Lower lobe of right lung (tissue), 2 donors: ENCODE data around the gene KHDC4. TPM values are rescaled to one million over a fixed set of nuclear protein-coding genes. Genes with fewer than 3 reads are reported as not detected.

Experiments used
- ATAC-seq, 2 donors: fragments of 200-7000 bp; cut with Tn5 transposase; one replicate each; pipeline ENCODE4 v1.9.1; 2020 to 2022; ENCODE audit warnings: mild to moderate bottlenecking in 2 of 2, moderate library complexity in 2 of 2
- DNase-seq: peaks from one replicate; pipeline ENCODE4 v3.0.0-alpha.2; 2020
- H3K27ac ChIP-seq: fragments of 200-600 bp; one replicate; pipeline ENCODE4 v1.8.0; 2022
- H3K27me3 ChIP-seq: fragments of 200-600 bp; one replicate; pipeline ENCODE4 v1.8.0; 2022; ENCODE audit warnings: low read depth
- H3K36me3 ChIP-seq: fragments of 200-600 bp; one replicate; pipeline ENCODE4 v1.8.0; 2022; ENCODE audit warnings: mild to moderate bottlenecking
- H3K4me1 ChIP-seq: fragments of 200-600 bp; one replicate; pipeline ENCODE4 v1.8.0; 2022
- H3K4me3 ChIP-seq: fragments of 200-600 bp; one replicate; pipeline ENCODE4 v1.8.0; 2022; ENCODE audit warnings: mild to moderate bottlenecking
- H3K9me3 ChIP-seq: fragments of 200-600 bp; one replicate; pipeline ENCODE4 v1.8.0; 2022
- intact Hi-C: fragments of 100-400 bp; cut with DNase I; formaldehyde crosslinking; loops from one replicate; pipeline ENCODE4 v1.11.0; 2022
- total RNA-seq: library from RNA; stranded (reverse); fragmentation: NEBNext Ultra II Directional; extraction: Animal tissue kit (Norgen Biotek cat#: 25700); gene quantifications from one replicate; pipeline ENCODE4 v1.2.1, GENCODE V29; 2021
- TF ChIP-seq, protein P1 (sequence below): fragments of 200-600 bp; IDR thresholded peaks from one replicate; pipeline ENCODE4 v1.8.0; 2022; ENCODE audit warnings: antibody characterized with exemption, mild to moderate bottlenecking
- donor health status: DM: no; HTN: yes; CAD: no; lungs with severe emphysema.

KHDC4 gene
- total RNA-seq, 1 donor from 2014 or later = 42.8 TPM

- no peaks in the 10 kb centered on the region for H3K4me1 ChIP-seq
- no peak for DNase-seq
- TF ChIP-seq, protein P1, sequence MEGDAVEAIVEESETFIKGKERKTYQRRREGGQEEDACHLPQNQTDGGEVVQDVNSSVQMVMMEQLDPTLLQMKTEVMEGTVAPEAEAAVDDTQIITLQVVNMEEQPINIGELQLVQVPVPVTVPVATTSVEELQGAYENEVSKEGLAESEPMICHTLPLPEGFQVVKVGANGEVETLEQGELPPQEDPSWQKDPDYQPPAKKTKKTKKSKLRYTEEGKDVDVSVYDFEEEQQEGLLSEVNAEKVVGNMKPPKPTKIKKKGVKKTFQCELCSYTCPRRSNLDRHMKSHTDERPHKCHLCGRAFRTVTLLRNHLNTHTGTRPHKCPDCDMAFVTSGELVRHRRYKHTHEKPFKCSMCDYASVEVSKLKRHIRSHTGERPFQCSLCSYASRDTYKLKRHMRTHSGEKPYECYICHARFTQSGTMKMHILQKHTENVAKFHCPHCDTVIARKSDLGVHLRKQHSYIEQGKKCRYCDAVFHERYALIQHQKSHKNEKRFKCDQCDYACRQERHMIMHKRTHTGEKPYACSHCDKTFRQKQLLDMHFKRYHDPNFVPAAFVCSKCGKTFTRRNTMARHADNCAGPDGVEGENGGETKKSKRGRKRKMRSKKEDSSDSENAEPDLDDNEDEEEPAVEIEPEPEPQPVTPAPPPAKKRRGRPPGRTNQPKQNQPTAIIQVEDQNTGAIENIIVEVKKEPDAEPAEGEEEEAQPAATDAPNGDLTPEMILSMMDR = no peak
- no peak overlapping the region for H3K4me3 ChIP-seq
- peaks cover 18% of the 10 kb centered on the region for H3K36me3 ChIP-seq
- no peak for ATAC-seq
- no peaks in the 10 kb centered on the region for H3K9me3 ChIP-seq
- no peak overlapping the region for H3K27ac ChIP-seq
- intact Hi-C loops = no loop called here
- no peaks in the 10 kb centered on the region for H3K27me3 ChIP-seq
Observed at GRCh38 chr1:155884982-155885381, 49.2 kb downstream of the KHDC4 start.

DNA sequence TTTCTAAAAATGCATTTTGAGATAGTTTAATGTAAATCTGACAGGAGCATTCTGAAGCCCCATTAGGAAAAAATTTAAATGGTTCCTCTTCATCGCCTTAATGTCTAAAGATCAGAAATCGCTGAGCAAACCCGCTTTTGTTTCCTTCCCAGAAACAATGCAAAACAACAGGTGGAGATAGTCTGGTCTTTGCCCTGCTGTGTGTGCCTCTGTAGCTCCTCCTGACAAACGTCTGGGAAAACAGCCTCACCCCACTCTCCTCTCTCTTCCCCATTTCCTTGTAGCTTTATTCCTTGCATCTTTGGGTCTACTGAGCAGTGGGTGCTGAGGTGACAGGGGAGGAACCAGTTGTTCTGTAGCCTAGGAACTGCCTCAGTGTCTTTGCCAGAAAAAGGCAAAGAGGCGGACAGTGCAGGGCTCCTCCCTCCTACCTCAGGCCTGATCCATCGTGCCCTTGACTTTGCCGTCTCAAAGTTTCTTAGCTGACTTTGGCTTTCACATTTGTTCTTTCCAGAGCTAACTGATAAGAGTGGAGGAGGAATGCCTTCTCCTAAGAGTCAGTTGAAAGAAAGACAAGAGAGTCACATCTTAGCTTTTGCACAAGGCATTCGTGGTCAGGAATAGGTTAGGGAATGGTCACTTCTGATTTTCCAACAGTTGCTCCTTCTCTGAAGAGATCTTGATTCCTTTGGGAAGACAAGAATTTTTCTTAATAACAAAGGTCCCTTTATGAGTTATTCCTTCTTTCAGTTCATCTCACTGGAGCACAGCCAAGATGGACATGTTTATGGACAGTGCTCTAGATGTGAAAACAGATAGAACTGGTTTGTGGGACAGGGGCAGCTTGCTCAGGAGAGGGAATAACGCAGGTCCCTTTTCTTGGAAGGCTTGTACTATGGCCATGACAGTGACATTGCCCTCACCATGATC, 49.9 kb downstream of the KHDC4 start:
- Histone ChIP-seq H3K4me1 (no peaks in the 10 kb centered on the region), H3K9me3 (no peaks in the 10 kb centered on the region), H3K27ac (no peak overlapping the region), H3K36me3 (peaks cover 18% of the 10 kb centered on the region), H3K27me3 (no peaks in the 10 kb centered on the region), H3K4me3 (no peak overlapping the region)
- ATAC-seq = no peak
- TF ChIP-seq, protein P1 = no peak
- intact Hi-C loops = no loop called here
- DNase-seq = no peak

DNA sequence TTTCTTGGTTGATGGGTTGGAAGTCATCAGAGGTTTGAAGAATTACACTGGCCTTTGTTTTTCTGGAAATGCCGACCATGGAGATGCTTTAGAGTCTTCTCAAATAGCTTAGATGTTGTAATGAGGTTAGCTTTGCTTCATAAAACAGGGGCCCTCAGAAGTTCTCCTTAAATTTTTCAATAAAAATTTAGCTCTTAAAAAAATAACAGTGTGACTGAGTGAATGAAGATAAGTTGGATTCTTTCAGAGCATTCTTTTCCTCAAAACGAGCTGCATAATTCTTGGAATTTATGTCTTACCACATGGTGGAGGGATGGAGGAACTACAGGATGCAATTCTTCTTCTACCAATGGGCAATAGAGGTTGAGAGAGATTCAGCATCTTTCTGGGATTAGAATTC, 51.4 kb downstream of the KHDC4 start:
- H3K27me3 ChIP-seq = no peaks in the 10 kb centered on the region
- no peaks in the 10 kb centered on the region for H3K9me3 ChIP-seq
- H3K4me1 ChIP-seq = no peaks in the 10 kb centered on the region
- peaks cover 18% of the 10 kb centered on the region for H3K36me3 ChIP-seq
- no peak for DNase-seq
- H3K27ac ChIP-seq = no peak overlapping the region
- intact Hi-C loops = no loop called here
- TF ChIP-seq, protein P1 = no peak
- no peak for ATAC-seq
- no peak overlapping the region for H3K4me3 ChIP-seq

DNA sequence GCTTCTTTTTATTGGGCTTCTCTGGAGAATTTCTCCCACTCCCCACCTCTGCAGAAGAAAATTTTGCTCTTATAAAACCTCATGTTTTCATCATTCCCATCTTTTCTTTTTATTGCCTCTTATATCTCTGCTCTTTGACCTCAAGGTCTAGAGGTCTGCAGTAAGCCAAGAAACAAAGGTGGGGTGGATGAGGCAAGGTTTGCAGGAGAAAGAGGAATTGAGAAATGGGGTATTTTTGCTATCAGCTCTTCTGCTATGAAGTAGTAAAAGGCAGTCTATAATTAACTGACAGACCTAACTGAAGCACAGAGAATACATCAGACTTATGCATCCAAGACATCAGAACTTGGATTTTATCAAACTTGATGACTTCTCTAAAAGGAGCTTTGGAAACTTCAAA, 52.0 kb downstream of the KHDC4 start:
- Histone ChIP-seq H3K4me1 (no peaks in the 10 kb centered on the region), H3K36me3 (peaks cover 18% of the 10 kb centered on the region), H3K4me3 (no peak overlapping the region), H3K27me3 (no peaks in the 10 kb centered on the region), H3K9me3 (no peaks in the 10 kb centered on the region), H3K27ac (no peak overlapping the region)
- TF ChIP-seq, protein P1 = no peak
- no peak for DNase-seq
- intact Hi-C loops = no loop called here
- ATAC-seq = no peak

- H3K4me1 ChIP-seq = no peaks in the 10 kb centered on the region
- no peak overlapping the region for H3K27ac ChIP-seq
- H3K4me3 ChIP-seq = no peak overlapping the region
- H3K9me3 ChIP-seq = no peaks in the 10 kb centered on the region
- ATAC-seq = no peak
- H3K36me3 ChIP-seq = peaks cover 18% of the 10 kb centered on the region
- intact Hi-C loops = no loop called here
- TF ChIP-seq, protein P1 = no peak
- H3K27me3 ChIP-seq = no peaks in the 10 kb centered on the region
- DNase-seq = no peak
Observed at GRCh38 chr1:155880950-155881349, 53.3 kb downstream of the KHDC4 start.
